Measurements from ENCODE around the gene ARSI. TPM values are rescaled to one million over a fixed set of nuclear protein-coding genes. Genes with fewer than 3 reads are reported as not detected.

The ARSI gene
- polyA plus RNA-seq, 2 of the 4 experiments (the other 2 are of a cell fraction) = 2.9 to 22.0 TPM

DNA sequence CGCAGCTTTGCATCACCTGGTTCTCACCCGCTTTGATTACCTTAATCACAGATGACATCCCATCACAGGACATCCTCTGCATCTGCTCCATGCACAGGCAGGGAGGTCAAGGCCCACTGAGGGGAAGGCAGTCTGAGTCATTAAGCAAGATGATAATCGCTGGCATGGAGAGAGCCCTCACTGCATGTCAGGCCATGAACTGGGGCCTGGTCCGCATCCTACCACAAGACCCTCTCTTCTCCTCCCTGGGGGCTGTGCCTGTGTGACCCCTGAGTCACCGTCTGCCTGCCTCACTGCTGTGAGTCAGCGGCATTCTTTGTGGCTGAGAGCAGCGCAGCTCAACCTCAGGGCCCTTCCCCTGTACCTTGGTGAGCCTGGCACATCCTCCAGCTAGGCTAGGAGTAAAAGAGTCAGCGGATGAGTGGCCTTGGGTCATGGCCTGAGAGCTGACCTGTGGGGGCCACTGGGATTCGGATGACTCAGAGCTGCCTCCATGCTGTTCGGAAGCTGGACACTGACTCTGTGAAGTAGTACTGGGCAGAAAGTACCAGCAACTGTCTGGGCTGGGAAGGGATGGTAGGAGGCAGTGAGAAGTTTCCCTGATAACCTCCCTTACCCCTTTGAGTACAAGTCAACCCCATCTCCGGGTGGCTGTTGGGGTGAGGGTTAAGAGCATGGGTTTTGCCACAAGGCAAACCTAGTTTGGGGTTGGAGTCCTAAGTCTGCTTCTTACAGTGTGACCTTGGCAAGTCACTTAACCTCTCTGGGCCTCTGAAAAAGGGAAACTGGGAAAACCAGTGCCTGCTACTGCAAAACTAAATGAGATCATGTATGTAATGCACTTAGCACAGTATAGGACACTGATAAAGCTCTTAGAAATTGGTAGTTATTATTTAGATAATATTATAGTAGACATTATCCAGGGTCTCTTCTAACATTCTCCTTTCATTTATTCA, 14.6 kb upstream of the ARSI start:
- CTCF ChIA-PET = interaction anchor here (0.8 to 2.1 kb wide), 7 partner anchors 11 to 155 kb away, joined by 3 to 12 read pairs (median 5); partner anchors contain the start of gene ARSI
- 2% methylated on average over 11 of the region's 11 CpGs for WGBS (ENCODE audit: missing lambda C conversion rate)
- no peak for TF ChIP-seq SMC3 (IDR thresholded peaks at IDR 0.05)
- TF ChIP-seq, protein P1, sequence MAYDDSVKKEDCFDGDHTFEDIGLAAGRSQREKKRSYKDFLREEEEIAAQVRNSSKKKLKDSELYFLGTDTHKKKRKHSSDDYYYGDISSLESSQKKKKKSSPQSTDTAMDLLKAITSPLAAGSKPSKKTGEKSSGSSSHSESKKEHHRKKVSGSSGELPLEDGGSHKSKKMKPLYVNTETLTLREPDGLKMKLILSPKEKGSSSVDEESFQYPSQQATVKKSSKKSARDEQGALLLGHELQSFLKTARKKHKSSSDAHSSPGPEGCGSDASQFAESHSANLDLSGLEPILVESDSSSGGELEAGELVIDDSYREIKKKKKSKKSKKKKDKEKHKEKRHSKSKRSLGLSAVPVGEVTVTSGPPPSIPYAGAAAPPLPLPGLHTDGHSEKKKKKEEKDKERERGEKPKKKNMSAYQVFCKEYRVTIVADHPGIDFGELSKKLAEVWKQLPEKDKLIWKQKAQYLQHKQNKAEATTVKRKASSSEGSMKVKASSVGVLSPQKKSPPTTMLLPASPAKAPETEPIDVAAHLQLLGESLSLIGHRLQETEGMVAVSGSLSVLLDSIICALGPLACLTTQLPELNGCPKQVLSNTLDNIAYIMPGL (CRISPR knock-in tag; IDR thresholded peaks at IDR 0.05; ENCODE audit: borderline replicate concordance) = no peak
- TF ChIP-seq TFCP2L1 (CRISPR knock-in tag; IDR thresholded peaks at IDR 0.05) = 0 out of 2 replicates have a peak, but pooled peaks have one; percentile 12
- no peak for TF ChIP-seq HEYL (CRISPR knock-in tag; IDR thresholded peaks at IDR 0.05)
- no peak for TF ChIP-seq ZNF302 (CRISPR knock-in tag; IDR thresholded peaks at IDR 0.05)
- no peak for TF ChIP-seq CBX8 (IDR thresholded peaks at IDR 0.05)
- TF ChIP-seq RFX5 (IDR thresholded peaks at IDR 0.05) = no peak
- peak; percentile 23; a peak in 2 of 5 replicates for TF ChIP-seq RAD21 (conservative IDR thresholded peaks at IDR 0.05 in 1 of 2, IDR thresholded peaks at IDR 0.05 in 1 of 2)
- no peak for TF ChIP-seq PHF8 (IDR thresholded peaks at IDR 0.05; ENCODE audit: borderline replicate concordance, low read depth)
- TF ChIP-seq MYC (IDR thresholded peaks at IDR 0.05; ENCODE audit: borderline replicate concordance, low read length) = no peak
- no peak for TF ChIP-seq POLR2AphosphoS2 (conservative IDR thresholded peaks at IDR 0.05; ENCODE audit: low read length)
- TF ChIP-seq ESRRA (IDR thresholded peaks at IDR 0.05; ENCODE audit: borderline replicate concordance, low read length) = peak; percentile 55; the same call in 1 of the 2 replicates
- TF ChIP-seq, protein P2, sequence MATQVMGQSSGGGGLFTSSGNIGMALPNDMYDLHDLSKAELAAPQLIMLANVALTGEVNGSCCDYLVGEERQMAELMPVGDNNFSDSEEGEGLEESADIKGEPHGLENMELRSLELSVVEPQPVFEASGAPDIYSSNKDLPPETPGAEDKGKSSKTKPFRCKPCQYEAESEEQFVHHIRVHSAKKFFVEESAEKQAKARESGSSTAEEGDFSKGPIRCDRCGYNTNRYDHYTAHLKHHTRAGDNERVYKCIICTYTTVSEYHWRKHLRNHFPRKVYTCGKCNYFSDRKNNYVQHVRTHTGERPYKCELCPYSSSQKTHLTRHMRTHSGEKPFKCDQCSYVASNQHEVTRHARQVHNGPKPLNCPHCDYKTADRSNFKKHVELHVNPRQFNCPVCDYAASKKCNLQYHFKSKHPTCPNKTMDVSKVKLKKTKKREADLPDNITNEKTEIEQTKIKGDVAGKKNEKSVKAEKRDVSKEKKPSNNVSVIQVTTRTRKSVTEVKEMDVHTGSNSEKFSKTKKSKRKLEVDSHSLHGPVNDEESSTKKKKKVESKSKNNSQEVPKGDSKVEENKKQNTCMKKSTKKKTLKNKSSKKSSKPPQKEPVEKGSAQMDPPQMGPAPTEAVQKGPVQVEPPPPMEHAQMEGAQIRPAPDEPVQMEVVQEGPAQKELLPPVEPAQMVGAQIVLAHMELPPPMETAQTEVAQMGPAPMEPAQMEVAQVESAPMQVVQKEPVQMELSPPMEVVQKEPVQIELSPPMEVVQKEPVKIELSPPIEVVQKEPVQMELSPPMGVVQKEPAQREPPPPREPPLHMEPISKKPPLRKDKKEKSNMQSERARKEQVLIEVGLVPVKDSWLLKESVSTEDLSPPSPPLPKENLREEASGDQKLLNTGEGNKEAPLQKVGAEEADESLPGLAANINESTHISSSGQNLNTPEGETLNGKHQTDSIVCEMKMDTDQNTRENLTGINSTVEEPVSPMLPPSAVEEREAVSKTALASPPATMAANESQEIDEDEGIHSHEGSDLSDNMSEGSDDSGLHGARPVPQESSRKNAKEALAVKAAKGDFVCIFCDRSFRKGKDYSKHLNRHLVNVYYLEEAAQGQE (IDR thresholded peaks at IDR 0.05) = no peak
- no peak for TF ChIP-seq SREBF2 (IDR thresholded peaks at IDR 0.05)
- TF ChIP-seq ZFP36 (IDR thresholded peaks at IDR 0.05; ENCODE audit: borderline replicate concordance, partially characterized antibody) = peak; percentile 55
- TF ChIP-seq, protein P3, sequence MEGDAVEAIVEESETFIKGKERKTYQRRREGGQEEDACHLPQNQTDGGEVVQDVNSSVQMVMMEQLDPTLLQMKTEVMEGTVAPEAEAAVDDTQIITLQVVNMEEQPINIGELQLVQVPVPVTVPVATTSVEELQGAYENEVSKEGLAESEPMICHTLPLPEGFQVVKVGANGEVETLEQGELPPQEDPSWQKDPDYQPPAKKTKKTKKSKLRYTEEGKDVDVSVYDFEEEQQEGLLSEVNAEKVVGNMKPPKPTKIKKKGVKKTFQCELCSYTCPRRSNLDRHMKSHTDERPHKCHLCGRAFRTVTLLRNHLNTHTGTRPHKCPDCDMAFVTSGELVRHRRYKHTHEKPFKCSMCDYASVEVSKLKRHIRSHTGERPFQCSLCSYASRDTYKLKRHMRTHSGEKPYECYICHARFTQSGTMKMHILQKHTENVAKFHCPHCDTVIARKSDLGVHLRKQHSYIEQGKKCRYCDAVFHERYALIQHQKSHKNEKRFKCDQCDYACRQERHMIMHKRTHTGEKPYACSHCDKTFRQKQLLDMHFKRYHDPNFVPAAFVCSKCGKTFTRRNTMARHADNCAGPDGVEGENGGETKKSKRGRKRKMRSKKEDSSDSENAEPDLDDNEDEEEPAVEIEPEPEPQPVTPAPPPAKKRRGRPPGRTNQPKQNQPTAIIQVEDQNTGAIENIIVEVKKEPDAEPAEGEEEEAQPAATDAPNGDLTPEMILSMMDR (IDR thresholded peaks at IDR 0.05) = no peak
- TF ChIP-seq MAFK (IDR thresholded peaks at IDR 0.05; ENCODE audit: partially characterized antibody) = peak; percentile 74
- TF ChIP-seq CBX2 (IDR thresholded peaks at IDR 0.05; ENCODE audit: borderline replicate concordance, low read depth) = no peak
- no peak for TF ChIP-seq CHD4 (IDR thresholded peaks at IDR 0.05; ENCODE audit: borderline replicate concordance)
- no peak for TF ChIP-seq HOXA7 (CRISPR knock-in tag; IDR thresholded peaks at IDR 0.05)
- TF ChIP-seq RCOR1 (IDR thresholded peaks at IDR 0.05; ENCODE audit: low read depth, low read length) = no peak
- TF ChIP-seq, protein P4, sequence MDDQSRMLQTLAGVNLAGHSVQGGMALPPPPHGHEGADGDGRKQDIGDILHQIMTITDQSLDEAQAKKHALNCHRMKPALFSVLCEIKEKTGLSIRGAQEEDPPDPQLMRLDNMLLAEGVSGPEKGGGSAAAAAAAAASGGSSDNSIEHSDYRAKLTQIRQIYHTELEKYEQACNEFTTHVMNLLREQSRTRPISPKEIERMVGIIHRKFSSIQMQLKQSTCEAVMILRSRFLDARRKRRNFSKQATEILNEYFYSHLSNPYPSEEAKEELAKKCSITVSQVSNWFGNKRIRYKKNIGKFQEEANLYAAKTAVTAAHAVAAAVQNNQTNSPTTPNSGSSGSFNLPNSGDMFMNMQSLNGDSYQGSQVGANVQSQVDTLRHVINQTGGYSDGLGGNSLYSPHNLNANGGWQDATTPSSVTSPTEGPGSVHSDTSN (IDR thresholded peaks at IDR 0.05) = peak; percentile 36; the same call in 1 of the 2 replicates
- TF ChIP-seq HDAC2 (IDR thresholded peaks at IDR 0.05) = no peak
- TF ChIP-seq NPAS2 (CRISPR knock-in tag; IDR thresholded peaks at IDR 0.05; ENCODE audit: borderline replicate concordance) = no peak
- TF ChIP-seq, protein P5, sequence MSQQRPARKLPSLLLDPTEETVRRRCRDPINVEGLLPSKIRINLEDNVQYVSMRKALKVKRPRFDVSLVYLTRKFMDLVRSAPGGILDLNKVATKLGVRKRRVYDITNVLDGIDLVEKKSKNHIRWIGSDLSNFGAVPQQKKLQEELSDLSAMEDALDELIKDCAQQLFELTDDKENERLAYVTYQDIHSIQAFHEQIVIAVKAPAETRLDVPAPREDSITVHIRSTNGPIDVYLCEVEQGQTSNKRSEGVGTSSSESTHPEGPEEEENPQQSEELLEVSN (IDR thresholded peaks at IDR 0.05; ENCODE audit: borderline replicate concordance, low read depth) = no peak
- no peak for TF ChIP-seq FOXS1 (CRISPR knock-in tag; IDR thresholded peaks at IDR 0.05)
- no peak for TF ChIP-seq NR3C1 (IDR thresholded peaks at IDR 0.05)
- TF ChIP-seq MAZ (IDR thresholded peaks at IDR 0.05; ENCODE audit: borderline replicate concordance, low read depth, low read length) = no peak
- TF ChIP-seq FOSL2 (IDR thresholded peaks at IDR 0.05) = peak; percentile 97
- peak; percentile 99 for TF ChIP-seq FOSL2 (CRISPR knock-in tag; IDR thresholded peaks at IDR 0.05)
- TF ChIP-seq RARB (CRISPR knock-in tag; IDR thresholded peaks at IDR 0.05) = peak; percentile 88; the same call in 1 of the 2 replicates

More for the DNA sequence above, 14.6 kb upstream of the ARSI start:
- ATAC-seq = peak; percentile 95 to 96
- DNase-seq (ENCODE audit: low read depth in 1 of 2, low spot score in 1 of 2) = peak; percentile 94 to 95
- Histone ChIP-seq H3K4me2 (peak overlapping the region; percentile 75), H3K4me1 (peaks cover 57% of the 10 kb centered on the region), H3K27ac (peak overlapping the region; percentile 91 to 97), H3K4me3 (no peak overlapping the region), H3K9me3 (no peaks in the 10 kb centered on the region)
- POLR2A ChIA-PET = interaction anchor here (0.9 to 2.0 kb wide), 3 partner anchors 12 to 19 kb away, joined by 3 to 5 read pairs (median 4); partner anchors contain the start of gene ARSI
- FAIRE-seq = peak; percentile 68
